IMR-90 (cell line): ENCODE measurements around the gene PGLYRP2. TPM values are rescaled to one million over a fixed set of nuclear protein-coding genes. Genes with fewer than 3 reads are reported as not detected.

Experiments
- ATAC-seq: fragments of 200-7000 bp; cut with Tn5 transposase; 2 replicates; pipeline ENCODE4 v1.9.1; 2020; ENCODE audit warnings: low read depth, mild to moderate bottlenecking, moderate library complexity
- BruUV-seq: library from RNA; stranded (reverse); fragments of 400-500 nt; replicated peaks from 2 replicates; lab custom pipeline; 2021; lab: Mats Ljungman, UMichigan
- CTCF ChIA-PET: fragments of 300-600 bp; formaldehyde crosslinking; extraction: SDS; loops from one replicate; lab custom pipeline; 2021; ENCODE audit warnings: antibody characterized with exemption; lab: Yijun Ruan, JAX
- POLR2A ChIA-PET: fragments of 300-600 bp; sonication (Branson Sonifier 250); formaldehyde crosslinking; loops from one replicate; lab custom pipeline; 2022; ENCODE audit warnings: antibody characterized with exemption; ENCODE audit not compliant: unreplicated experiment; lab: Charles Lee
- DNase-seq: peaks from one replicate; pipeline ENCODE4 v3.0.0; 2013
- H2AFZ ChIP-seq: replicated peaks from 2 replicates; pipeline ENCODE3; 2013; ENCODE audit warnings: low read length, mild to moderate bottlenecking; ENCODE audit not compliant: poor library complexity
- H2AK5ac ChIP-seq: 2 replicates; pipeline ENCODE4 v1.6.1; 2013; ENCODE audit warnings: low read depth, low read length, inconsistent platforms
- H2AK9ac ChIP-seq: replicated peaks from 2 replicates; pipeline ENCODE3; 2013; ENCODE audit warnings: mild to moderate bottlenecking, low read depth, low read length, moderate library complexity; ENCODE audit not compliant: poor library complexity
- H2BK120ac ChIP-seq: 2 replicates; pipeline ENCODE4 v1.6.1; 2013; ENCODE audit warnings: low read depth, low read length, inconsistent platforms
- H2BK15ac ChIP-seq: 3 replicates; pipeline ENCODE4 v1.6.1; 2013; ENCODE audit warnings: low read depth, low read length, inconsistent platforms
- H2BK20ac ChIP-seq: 2 replicates; pipeline ENCODE4 v1.6.1; 2013; ENCODE audit warnings: low read depth, mild to moderate bottlenecking, inconsistent platforms, low read length, moderate library complexity
- H2BK5ac ChIP-seq: 2 replicates; pipeline ENCODE4 v1.6.1; 2013; ENCODE audit warnings: mild to moderate bottlenecking, low read depth, low read length, inconsistent platforms; ENCODE audit not compliant: poor library complexity, severe bottlenecking
- H3K14ac ChIP-seq: replicated peaks from 2 replicates; pipeline ENCODE4 v1.6.1; 2013; ENCODE audit warnings: low read depth, low read length, inconsistent platforms
- H3K18ac ChIP-seq: 2 replicates; pipeline ENCODE4 v1.6.1; 2013; ENCODE audit warnings: low read depth, low read length, control low read depth
- H3K23ac ChIP-seq: 2 replicates; pipeline ENCODE4 v1.6.1; 2013; ENCODE audit warnings: low read depth, low read length, inconsistent platforms
- H3K27ac ChIP-seq: 2 replicates; pipeline ENCODE4 v1.5.1; 2013; ENCODE audit warnings: mild to moderate bottlenecking, control low read depth, low read length; ENCODE audit not compliant: insufficient read depth
- H3K27me3 ChIP-seq: 2 replicates; pipeline ENCODE4 v1.6.1; 2013; ENCODE audit warnings: low read length; ENCODE audit not compliant: control insufficient read depth, insufficient read depth
- H3K36me3 ChIP-seq: 2 replicates; pipeline ENCODE4 v1.6.1; 2013; ENCODE audit warnings: low read length, mixed read lengths; ENCODE audit not compliant: control insufficient read depth, insufficient read depth
- H3K4ac ChIP-seq: 2 replicates; pipeline ENCODE4 v1.6.1; 2013; ENCODE audit warnings: low read depth, low read length, inconsistent platforms
- H3K4me1 ChIP-seq: 2 replicates; pipeline ENCODE4 v1.6.1; 2013; ENCODE audit warnings: low read length, mixed read lengths; ENCODE audit not compliant: control insufficient read depth, insufficient read depth
- H3K4me2 ChIP-seq: 2 replicates; pipeline ENCODE4 v1.6.1; 2013; ENCODE audit warnings: low read depth, mild to moderate bottlenecking, control low read depth, low read length, moderate library complexity
- H3K4me3 ChIP-seq: 2 replicates; pipeline ENCODE4 v1.5.1; 2013; ENCODE audit warnings: low read depth, mild to moderate bottlenecking, control low read depth, low read length, moderate library complexity; ENCODE audit not compliant: insufficient read depth
- H3K56ac ChIP-seq: 2 replicates; pipeline ENCODE4 v1.6.1; 2013; ENCODE audit warnings: low read length, inconsistent platforms; ENCODE audit not compliant: insufficient read depth; ENCODE audit errors: extremely low read depth
- H3K79me1 ChIP-seq, 2 experiments: 2 replicates each; pipeline ENCODE4 v1.6.1; 2013; ENCODE audit warnings: low read length in 2 of 2, inconsistent platforms in 1 of 2, low read depth in 1 of 2
- H3K9ac ChIP-seq: 2 replicates; pipeline ENCODE4 v1.6.1; 2013; ENCODE audit warnings: low read depth, low read length, control low read depth
- H3K9me1 ChIP-seq: 2 replicates; pipeline ENCODE4 v1.6.1; 2013; ENCODE audit warnings: low read length, inconsistent platforms; ENCODE audit not compliant: insufficient read depth
- H3K9me3 ChIP-seq: 2 replicates; pipeline ENCODE4 v1.6.1; 2013; ENCODE audit warnings: low read length; ENCODE audit not compliant: control insufficient read depth, insufficient read depth
- H4K20me1 ChIP-seq: 2 replicates; pipeline ENCODE4 v1.6.1; 2013; ENCODE audit warnings: low read length, inconsistent platforms; ENCODE audit not compliant: insufficient read depth
- H4K5ac ChIP-seq: 2 replicates; pipeline ENCODE4 v1.6.1; 2013; ENCODE audit warnings: mild to moderate bottlenecking, low read depth, low read length, control low read depth
- H4K8ac ChIP-seq, 2 experiments: 2 replicates each; pipeline ENCODE4 v1.6.1; 2013; ENCODE audit warnings: low read depth in 2 of 2, low read length in 2 of 2, control low read depth in 1 of 2, inconsistent platforms in 1 of 2
- H4K91ac ChIP-seq: 2 replicates; pipeline ENCODE4 v1.6.1; 2013; ENCODE audit warnings: low read depth, low read length, inconsistent platforms; ENCODE audit not compliant: insufficient read depth
- BHLHE40 ChIP-seq: fragments of 150-350 bp; IDR thresholded peaks from 2 replicates; pipeline ENCODE4 v1.6.1; 2016; ENCODE audit warnings: mild to moderate bottlenecking, low read depth, low read length
- CEBPB ChIP-seq: IDR thresholded peaks from 2 replicates; pipeline ENCODE4 v1.6.1; 2012; ENCODE audit warnings: low read depth, low read length, improper control_type of control experiment
- CHD1 ChIP-seq: IDR thresholded peaks from 2 replicates; pipeline ENCODE4 v1.6.1; 2012; ENCODE audit warnings: low read depth, low read length, improper control_type of control experiment
- FOS ChIP-seq: fragments of 150-350 bp; IDR thresholded peaks from 2 replicates; pipeline ENCODE4 v1.6.1; 2016; ENCODE audit warnings: low read depth, low read length
- MAFK ChIP-seq: IDR thresholded peaks from 2 replicates; pipeline ENCODE4 v1.6.1; 2012; ENCODE audit warnings: low read depth, low read length, improper control_type of control experiment
- MAZ ChIP-seq: IDR thresholded peaks from 2 replicates; pipeline ENCODE4 v1.6.1; 2012; ENCODE audit warnings: low read depth, mild to moderate bottlenecking, low read length, improper control_type of control experiment, moderate library complexity, borderline replicate concordance
- MXI1 ChIP-seq: IDR thresholded peaks from 2 replicates; pipeline ENCODE4 v1.6.1; 2012; ENCODE audit warnings: low read depth, mild to moderate bottlenecking, low read length, moderate library complexity, borderline replicate concordance
- RAD21 ChIP-seq: IDR thresholded peaks from 2 replicates; pipeline ENCODE4 v1.6.1; 2012; ENCODE audit warnings: low read length, improper control_type of control experiment
- RCOR1 ChIP-seq: IDR thresholded peaks from 2 replicates; pipeline ENCODE4 v1.6.1; 2012; ENCODE audit warnings: mild to moderate bottlenecking, low read length, improper control_type of control experiment; ENCODE audit not compliant: insufficient replicate concordance
- SMC3 ChIP-seq: fragments of 150-350 bp; IDR thresholded peaks from 2 replicates; pipeline ENCODE4 v1.6.1; 2016; ENCODE audit warnings: low read depth, mild to moderate bottlenecking, antibody characterized with exemption, low read length, moderate library complexity
- WGBS, 2 experiments: methylation state at CpG; one replicate each; pipeline versions ENCODE4 v1.1.5 to v1.1.7; 2013; ENCODE audit warnings: missing lambda C conversion rate in 2 of 2; ENCODE audit not compliant: insufficient read length in 1 of 2; ENCODE audit errors: extremely low coverage in 2 of 2; 5-methylcytosine and 5-hydroxymethylcytosine counted together
- dilution Hi-C: fragments of 300-500 bp; cut with HindIII; formaldehyde crosslinking; loops from one replicate; pipeline ENCODE4 v1.14.3; 2018; ENCODE audit warnings: low sequenced_read_pairs; ENCODE audit not compliant: unreplicated experiment
- in situ Hi-C: fragments of 300-500 bp; cut with MboI; formaldehyde crosslinking; loops from 3 replicates; pipeline ENCODE4 v1.14.3; 2019; ENCODE audit warnings: low sequenced_read_pairs, inconsistent platforms, mixed read lengths
- intact Hi-C: fragments of 100-400 bp; cut with micrococcal nuclease; formaldehyde crosslinking; loops from 2 replicates; pipeline ENCODE4 v1.10.0; 2022
- polyA plus RNA-seq, 3 experiments: library from polyadenylated mRNA; depleted of rRNA; stranded (reverse); fragments of >200 nt; gene quantifications; 2 replicates each; pipeline ENCODE4 v1.2.3, GENCODE V29; 2012; ENCODE audit warnings: low replicate concordance in 1 of 3
- total RNA-seq: library from RNA; depleted of rRNA; stranded (reverse); fragments of >200 nt; gene quantifications from 2 replicates; pipeline ENCODE4 v1.2.3, GENCODE V29; 2012
- TF ChIP-seq, protein P1 (sequence below): fragments of 150-350 bp; IDR thresholded peaks from 2 replicates; pipeline ENCODE4 v1.6.1; 2016; ENCODE audit warnings: low read depth, mild to moderate bottlenecking, low read length, moderate library complexity, borderline replicate concordance

The PGLYRP2 gene
- total and polyA plus RNA-seq, 2 of the 4 experiments (the other 2 are of a cell fraction) = not detected

DNA sequence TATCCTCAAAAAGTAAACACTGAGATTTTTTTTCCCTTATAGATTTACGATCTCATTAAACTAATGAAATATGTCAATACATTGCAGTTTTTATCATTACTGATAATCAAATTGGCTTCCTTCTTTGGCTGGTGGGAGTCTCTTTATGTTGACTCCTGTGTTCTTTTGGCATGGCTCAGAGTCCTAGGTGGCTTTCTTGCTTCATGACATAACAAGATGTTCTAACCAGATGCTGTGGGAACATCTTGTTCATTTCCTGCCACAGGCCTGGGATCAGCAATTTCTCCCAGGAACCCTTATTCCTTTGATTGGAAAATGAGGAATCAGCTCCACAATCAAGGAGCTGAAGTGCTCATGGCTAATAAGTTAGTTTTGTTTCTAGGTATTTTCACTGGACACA is 15.8 kb upstream of the PGLYRP2 start:
- Histone ChIP-seq H3K18ac (no peak overlapping the region), H2BK15ac (no peak overlapping the region), H4K8ac (no peak overlapping the region), H3K56ac (no peak overlapping the region), H4K91ac (no peak overlapping the region), H3K14ac (no peak overlapping the region), H4K20me1 (no peaks in the 10 kb centered on the region), H2AFZ (no peak overlapping the region), H3K36me3 (no peaks in the 10 kb centered on the region), H2AK9ac (no peak overlapping the region), H3K9me3 (no peaks in the 10 kb centered on the region), H2AK5ac (no peak overlapping the region), H3K27me3 (no peaks in the 10 kb centered on the region), H3K4me2 (no peak overlapping the region), H2BK120ac (no peak overlapping the region), H2BK5ac (no peak overlapping the region), H3K4me1 (no peaks in the 10 kb centered on the region), H3K79me1 (no peaks in the 10 kb centered on the region), H3K27ac (no peak overlapping the region), H3K4ac (no peak overlapping the region), H2BK20ac (no peak overlapping the region), H3K9me1 (no peaks in the 10 kb centered on the region), H3K9ac (no peak overlapping the region), H3K4me3 (no peak overlapping the region), H3K23ac (no peak overlapping the region), H4K5ac (no peak overlapping the region)
- BruUV-seq = no TSS peak
- WGBS, 2 experiments = no CpG with 5 or more reads among the region's 1 CpG
- dilution Hi-C loops = no loop called here
- intact Hi-C loops = no loop called here
- ChIA-PET POLR2A (no interaction called here), CTCF (no interaction called here)
- TF ChIP-seq, protein P1, sequence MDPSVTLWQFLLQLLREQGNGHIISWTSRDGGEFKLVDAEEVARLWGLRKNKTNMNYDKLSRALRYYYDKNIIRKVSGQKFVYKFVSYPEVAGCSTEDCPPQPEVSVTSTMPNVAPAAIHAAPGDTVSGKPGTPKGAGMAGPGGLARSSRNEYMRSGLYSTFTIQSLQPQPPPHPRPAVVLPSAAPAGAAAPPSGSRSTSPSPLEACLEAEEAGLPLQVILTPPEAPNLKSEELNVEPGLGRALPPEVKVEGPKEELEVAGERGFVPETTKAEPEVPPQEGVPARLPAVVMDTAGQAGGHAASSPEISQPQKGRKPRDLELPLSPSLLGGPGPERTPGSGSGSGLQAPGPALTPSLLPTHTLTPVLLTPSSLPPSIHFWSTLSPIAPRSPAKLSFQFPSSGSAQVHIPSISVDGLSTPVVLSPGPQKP = no peak
- TF ChIP-seq CEBPB = no peak
- no peak for TF ChIP-seq MXI1
- no peak for TF ChIP-seq CHD1
- TF ChIP-seq MAFK = no peak
- TF ChIP-seq BHLHE40 = no peak
- no peak for TF ChIP-seq RCOR1
- TF ChIP-seq SMC3 = no peak
- no peak for TF ChIP-seq MAZ
- no peak for TF ChIP-seq FOS
- no peak for TF ChIP-seq RAD21
- in situ Hi-C loops = no loop called here
- DNase-seq = no peak
- no peak for ATAC-seq
